GM12878 (cell line): ENCODE data around the gene ZNF260. TPM values are rescaled to one million over a fixed set of nuclear protein-coding genes. Genes with fewer than 3 reads are reported as not detected.
A peak's percentile ranks its signal among the peaks of the same experiment; 100 is the strongest.
"Not testable (repeated sequence)": the region's sequence is repeated elsewhere in the genome, so short reads cannot be mapped to it uniquely, and the experiment has no call there.

Experiments used
- ATAC-seq: fragments of 200-7000 bp; cut with Tn5 transposase; 3 replicates; pipeline ENCODE4 v1.9.1; 2020; ENCODE audit warnings: mild to moderate bottlenecking, moderate library complexity
- BruUV-seq: library from RNA; stranded (reverse); fragments of 400-500 nt; replicated peaks from 2 replicates; lab custom pipeline; 2021; lab: Mats Ljungman, UMichigan
- CTCF ChIA-PET: fragments of 300-600 bp; sonication (Branson Sonifier 250); formaldehyde crosslinking; extraction: SDS; loops from one replicate; lab custom pipeline; 2021; ENCODE audit warnings: inconsistent platforms; lab: Yijun Ruan, JAX
- POLR2A ChIA-PET: fragments of 350-600 bp; formaldehyde crosslinking; extraction: SDS; loops from one replicate; lab custom pipeline; 2021; ENCODE audit warnings: inconsistent platforms; lab: Charles Lee
- RAD21 ChIA-PET: fragments of 300-600 bp; sonication (Branson Sonifier 250); formaldehyde crosslinking; loops from one replicate; lab custom pipeline; 2023; ENCODE audit warnings: antibody characterized with exemption; ENCODE audit not compliant: unreplicated experiment; lab: Charles Lee
- SMC1A ChIA-PET: fragments of 300-600 bp; sonication (Branson Sonifier 250); formaldehyde crosslinking; loops from one replicate; lab custom pipeline; 2023; ENCODE audit not compliant: unreplicated experiment, uncharacterized antibody; lab: Charles Lee
- DNase-seq: peaks from one replicate; pipeline ENCODE4 v3.0.0-alpha.2; 2011; ENCODE audit warnings: low read depth, low spot score
- FAIRE-seq: peaks from 3 replicates; lab custom pipeline; 2011; peaks lifted over from hg19 to GRCh38; lab: Jason Lieb, UNC
- H2AFZ ChIP-seq: 2 replicates; pipeline ENCODE4 v1.6.0; 2011; ENCODE audit warnings: low read depth, low read length, control low read depth; ENCODE audit not compliant: control insufficient read depth
- H3K27ac ChIP-seq: 2 replicates; pipeline ENCODE4 v1.5.1; 2011; ENCODE audit warnings: control low read depth; ENCODE audit not compliant: control insufficient read depth, insufficient read depth
- H3K27me3 ChIP-seq, 2 experiments: replicated peaks in 1 of 2; 2 replicates each; pipeline versions ENCODE4 v1.6.0 to v1.6.1; 2011; ENCODE audit warnings: low read length in 1 of 2; ENCODE audit not compliant: control insufficient read depth in 2 of 2, insufficient read depth in 2 of 2
- H3K36me3 ChIP-seq, 2 experiments: 2 replicates each; pipeline ENCODE4 v1.5.1; 2011; ENCODE audit warnings: low read length in 1 of 2; ENCODE audit not compliant: control insufficient read depth in 2 of 2, insufficient read depth in 2 of 2
- H3K4me1 ChIP-seq: 2 replicates; pipeline ENCODE4 v1.6.1; 2011; ENCODE audit warnings: mild to moderate bottlenecking, low read length, moderate library complexity, mixed read lengths; ENCODE audit not compliant: control insufficient read depth, insufficient read depth
- H3K4me2 ChIP-seq: 2 replicates; pipeline ENCODE4 v1.6.0; 2011; ENCODE audit warnings: control low read depth; ENCODE audit not compliant: control insufficient read depth, insufficient read depth
- H3K4me3 ChIP-seq: fragments of 200-600 bp; sonication (generic); 2 replicates; pipeline ENCODE4 v1.5.1; 2016
- H3K79me2 ChIP-seq: 2 replicates; pipeline ENCODE4 v1.6.0; 2011; ENCODE audit warnings: low read length; ENCODE audit not compliant: control insufficient read depth, insufficient read depth
- H3K9ac ChIP-seq: 2 replicates; pipeline ENCODE4 v1.8.0; 2011; ENCODE audit warnings: low read length, control low read depth, mixed read lengths; ENCODE audit not compliant: control insufficient read depth, insufficient read depth
- H3K9me3 ChIP-seq: replicated peaks from 3 replicates; pipeline ENCODE4 v1.5.1; 2011; ENCODE audit warnings: mild to moderate bottlenecking, low read length; ENCODE audit not compliant: control insufficient read depth, insufficient read depth
- H4K20me1 ChIP-seq: 2 replicates; pipeline ENCODE4 v1.6.0; 2011; ENCODE audit not compliant: control insufficient read depth, insufficient read depth
- BHLHE40 ChIP-seq, 2 experiments: fragments of 450-650 bp in 1 of 2; IDR thresholded peaks; 2 replicates each; pipeline ENCODE4 v1.6.1; 2011 to 2017; ENCODE audit warnings: low read depth in 2 of 2, borderline replicate concordance in 1 of 2, improper control_type of control experiment in 1 of 2, low read length in 1 of 2, mild to moderate bottlenecking in 1 of 2
- CTCF ChIP-seq, 3 experiments: IDR thresholded peaks in 2 of 3; conservative IDR thresholded peaks in 1 of 3; 2 replicates each; pipeline ENCODE4 v1.5.1; 2011; ENCODE audit warnings: low read depth in 3 of 3, low read length in 3 of 3, mild to moderate bottlenecking in 3 of 3, control low read depth in 2 of 3, moderate library complexity in 2 of 3, inconsistent platforms in 1 of 3, mixed read lengths in 1 of 3; ENCODE audit not compliant: control insufficient read depth in 2 of 3, insufficient read depth in 1 of 3; ENCODE audit errors: extremely low read depth in 1 of 3
- EED ChIP-seq: sonication (generic); IDR thresholded peaks from 2 replicates; pipeline ENCODE4 v1.6.1; 2016; ENCODE audit warnings: antibody characterized with exemption, low read depth
- IKZF1 ChIP-seq: fragments of 450-650 bp; conservative IDR thresholded peaks from 2 replicates; pipeline ENCODE4 v1.6.1; 2017; ENCODE audit warnings: antibody characterized with exemption, mild to moderate bottlenecking
- IKZF2 ChIP-seq, 2 experiments: fragments of 450-650 bp; IDR thresholded peaks; 2 replicates each; pipeline ENCODE4 v1.6.1; 2017; ENCODE audit warnings: mild to moderate bottlenecking in 2 of 2, moderate library complexity in 2 of 2
- MEF2B ChIP-seq: fragments of 450-650 bp; IDR thresholded peaks from 2 replicates; pipeline ENCODE4 v1.6.1; 2018; ENCODE audit warnings: mild to moderate bottlenecking, moderate library complexity; ENCODE audit not compliant: partially characterized antibody, poor library complexity, severe bottlenecking
- PAX5 ChIP-seq: IDR thresholded peaks from 2 replicates; pipeline ENCODE4 v1.6.1; 2011; ENCODE audit warnings: low read depth, low read length, borderline replicate concordance
- RAD21 ChIP-seq: IDR thresholded peaks from 2 replicates; pipeline ENCODE4 v1.6.1; 2011; ENCODE audit warnings: mild to moderate bottlenecking, low read depth, low read length, moderate library complexity; ENCODE audit not compliant: insufficient read depth
- RAD51 ChIP-seq: fragments of 450-650 bp; IDR thresholded peaks from 2 replicates; pipeline ENCODE4 v1.6.1; 2016; ENCODE audit warnings: moderate library complexity, mild to moderate bottlenecking, inconsistent platforms
- RUNX3 ChIP-seq: IDR thresholded peaks from 2 replicates; pipeline ENCODE4 v1.6.1; 2012; ENCODE audit warnings: low read length, inconsistent platforms
- SMC3 ChIP-seq: IDR thresholded peaks from 2 replicates; pipeline ENCODE4 v1.6.1; 2011; ENCODE audit warnings: low read length, improper control_type of control experiment, borderline replicate concordance
- TCF12 ChIP-seq: IDR thresholded peaks from 2 replicates; pipeline ENCODE4 v1.6.1; 2011; ENCODE audit warnings: low read depth, mild to moderate bottlenecking, low read length
- WGBS: methylation state at CpG from one replicate; pipeline ENCODE4 v1.1.6; 2016; ENCODE audit warnings: low lambda C conversion rate; ENCODE audit not compliant: insufficient replicate concordance, insufficient coverage; ENCODE audit errors: missing lambda C conversion rate; 5-methylcytosine and 5-hydroxymethylcytosine counted together
- in situ Hi-C: fragments of 300-500 bp; cut with MboI; formaldehyde crosslinking; loops from 9 replicates; pipeline ENCODE4 v1.14.3; 2018; ENCODE audit warnings: mixed read lengths
- intact Hi-C: fragments of 100-400 bp; cut with micrococcal nuclease; formaldehyde crosslinking; loops from one replicate; pipeline ENCODE4 v1.14.2; 2022; ENCODE audit not compliant: unreplicated experiment
- polyA plus RNA-seq, 11 experiments: library from polyadenylated mRNA; depleted of rRNA in 4 of 11; unstranded in 6 of 11; stranded (reverse) in 5 of 11; fragments of >200 nt; fragmentation: Nextera tagmentation in 4 of 11; fragmentation: Illumina TruSeq in 1 of 11; extraction: Ambion mirVana in 4 of 11; extraction: Trizol in 1 of 11; gene quantifications; 1 replicate in 1 of 11; 2 replicates in 10 of 11; pipeline versions ENCODE4 v1.2.1 to v1.2.3, GENCODE V29; 2011 to 2016; ENCODE audit warnings: inconsistent platforms in 2 of 11, missing spikeins in 2 of 11, low read depth in 1 of 11
- total RNA-seq, 4 experiments: library from RNA; depleted of rRNA in 3 of 4; stranded (reverse); fragments of >200 nt in 3 of 4; fragmentation: Illumina TruSeq in 1 of 4; extraction: Trizol in 1 of 4; gene quantifications; 2 replicates each; pipeline versions ENCODE4 v1.2.1 to v1.2.3, GENCODE V29; 2013 to 2021

Gene ZNF260
- total and polyA plus RNA-seq, 10 of the 15 experiments (the other 5 are each of a cell fraction or from before 2014, with no cell fraction given) = 1.9 to 9.7 (median 7.1) TPM

DNA sequence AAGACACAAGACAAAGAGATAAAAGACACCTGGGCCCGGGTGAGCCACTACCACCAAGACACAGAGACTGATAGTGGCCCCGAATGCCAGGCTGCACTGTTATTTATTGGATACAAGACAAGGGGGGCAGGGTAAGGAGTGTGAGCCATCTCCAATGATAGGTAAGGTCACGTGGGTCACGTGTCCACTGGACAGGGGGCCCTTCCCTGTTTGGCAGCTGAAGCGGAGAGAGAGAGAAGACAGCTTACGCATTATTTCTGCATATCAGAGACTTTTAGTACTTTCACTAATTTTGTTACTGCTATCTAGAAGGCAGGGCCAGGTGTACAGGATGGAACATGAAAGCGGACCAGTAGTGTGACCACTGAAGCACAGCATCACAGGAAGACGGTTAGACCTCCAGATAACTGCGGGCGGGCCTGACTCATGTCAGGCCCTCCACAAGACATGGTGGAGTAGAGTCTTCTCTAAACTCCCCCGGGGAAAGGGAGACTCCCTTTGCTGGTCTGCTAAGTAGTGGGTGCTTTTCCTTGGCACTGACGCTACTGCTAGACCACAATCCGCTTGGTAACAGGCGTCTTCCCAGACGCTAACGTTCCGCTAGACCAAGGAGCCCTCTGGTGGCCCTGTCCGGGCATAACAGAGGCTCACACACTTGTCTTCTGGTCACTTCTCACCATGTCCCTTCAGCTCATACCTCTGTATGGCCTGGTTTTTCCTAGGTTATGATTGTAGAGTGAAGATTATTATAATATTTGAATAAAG, 35.2 kb downstream of the ZNF260 start:
- H3K4me3 ChIP-seq, H3K36me3 ChIP-seq, H3K27me3 ChIP-seq, POLR2A ChIA-PET, H3K9me3 ChIP-seq, in situ Hi-C loops, H3K4me1 ChIP-seq, H2AFZ ChIP-seq, BruUV-seq, FAIRE-seq, RAD21 ChIA-PET, H4K20me1 ChIP-seq, H3K79me2 ChIP-seq, CTCF ChIA-PET, H3K9ac ChIP-seq, ATAC-seq, H3K4me2 ChIP-seq: not testable (repeated sequence)
- DNase-seq = peak; percentile 38
- peak overlapping the region; percentile 25; the same call in 1 of the 2 replicates for H3K27ac ChIP-seq
- intact Hi-C loops = loop anchor here (5.0 kb wide), 2 partner anchors 34 to 116 kb away; partner anchors contain the start of genes ZFP14 and ZNF260
- SMC1A ChIA-PET = interaction anchor here (1.0 to 1.2 kb wide), 2 partner anchors 73 to 115 kb away, joined by 3 read pairs; no protein-coding TSS in a partner anchor
- WGBS = 5% methylated on average over 18 of the region's 18 CpGs
- TF ChIP-seq EED (peak; percentile 25; the same call in 1 of the 2 replicates), IKZF1 (peak; percentile 23; the same call in 1 of the 2 replicates), CTCF (IDR thresholded peaks at IDR 0.05 in 2 of 3, conservative IDR thresholded peaks at IDR 0.05 in 1 of 3; ENCODE audit: control insufficient read depth in 2 of 3, extremely low read depth in 1 of 3, insufficient read depth in 1 of 3, low read depth in 3 of 3, low read length in 3 of 3) (peak; percentile 26 to 61 (median 49); a peak in 4 of 6 replicates), RUNX3 (peak; percentile 39; the same call in 1 of the 2 replicates), RAD21 (peak; percentile 46; the same call in 1 of the 2 replicates), IKZF2 (IDR thresholded peaks at IDR 0.05) (peak; percentile 51 to 53; a peak in 2 of 4 replicates), SMC3 (peak; percentile 40; the same call in 1 of the 2 replicates), TCF12 (0 out of 2 replicates have a peak, but pooled peaks have one; percentile 27), RAD51 (peak; percentile 63; the same call in 1 of the 2 replicates), BHLHE40 (IDR thresholded peaks at IDR 0.05; ENCODE audit: borderline replicate concordance in 1 of 2, low read depth in 2 of 2, low read length in 1 of 2) (peak in 1 of 2 experiments; percentile 51; a peak in 1 of 4 replicates), PAX5 (peak; percentile 43; the same call in 1 of the 2 replicates), MEF2B (peak; percentile 24)

DNA sequence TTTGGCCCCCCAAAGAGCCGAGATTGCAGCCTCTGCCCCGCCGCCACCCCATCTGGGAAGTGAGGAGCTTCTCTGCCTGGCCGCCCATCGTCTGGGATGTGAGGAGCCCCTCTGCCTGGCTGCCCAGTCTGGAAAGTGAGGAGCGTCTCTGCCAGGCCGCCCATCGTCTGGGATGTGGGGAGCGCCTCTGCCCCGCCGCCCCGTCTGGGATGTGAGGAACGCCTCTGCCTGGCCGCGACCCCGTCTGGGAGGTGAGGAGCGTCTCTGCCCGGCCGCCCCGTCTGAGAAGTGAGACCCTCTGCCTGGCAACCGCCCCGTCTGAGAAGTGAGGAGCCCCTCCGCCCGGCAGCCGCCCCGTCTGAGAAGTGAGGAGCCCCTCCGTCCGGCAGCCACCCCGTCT, 37.2 kb downstream of the ZNF260 start:
- H3K79me2 ChIP-seq, RAD21 ChIA-PET, FAIRE-seq, H3K4me2 ChIP-seq, H3K4me3 ChIP-seq, BruUV-seq, in situ Hi-C loops, POLR2A ChIA-PET, DNase-seq, H3K36me3 ChIP-seq, H2AFZ ChIP-seq, H3K9me3 ChIP-seq, H3K27me3 ChIP-seq, ATAC-seq, H3K4me1 ChIP-seq, H3K9ac ChIP-seq, CTCF ChIA-PET, SMC1A ChIA-PET, H4K20me1 ChIP-seq: not testable (repeated sequence)
- intact Hi-C loops = loop anchor here (5.0 kb wide), 2 partner anchors 36 to 114 kb away; partner anchors contain the start of genes ZFP14 and ZNF260
- WGBS = 45% methylated on average over 16 of the region's 29 CpGs
- H3K27ac ChIP-seq = 0 out of 2 replicates have a peak overlapping the region, but pooled peaks have one; percentile 25
